ENCODE results near the gene SUFU.

SUFU gene

DNA sequence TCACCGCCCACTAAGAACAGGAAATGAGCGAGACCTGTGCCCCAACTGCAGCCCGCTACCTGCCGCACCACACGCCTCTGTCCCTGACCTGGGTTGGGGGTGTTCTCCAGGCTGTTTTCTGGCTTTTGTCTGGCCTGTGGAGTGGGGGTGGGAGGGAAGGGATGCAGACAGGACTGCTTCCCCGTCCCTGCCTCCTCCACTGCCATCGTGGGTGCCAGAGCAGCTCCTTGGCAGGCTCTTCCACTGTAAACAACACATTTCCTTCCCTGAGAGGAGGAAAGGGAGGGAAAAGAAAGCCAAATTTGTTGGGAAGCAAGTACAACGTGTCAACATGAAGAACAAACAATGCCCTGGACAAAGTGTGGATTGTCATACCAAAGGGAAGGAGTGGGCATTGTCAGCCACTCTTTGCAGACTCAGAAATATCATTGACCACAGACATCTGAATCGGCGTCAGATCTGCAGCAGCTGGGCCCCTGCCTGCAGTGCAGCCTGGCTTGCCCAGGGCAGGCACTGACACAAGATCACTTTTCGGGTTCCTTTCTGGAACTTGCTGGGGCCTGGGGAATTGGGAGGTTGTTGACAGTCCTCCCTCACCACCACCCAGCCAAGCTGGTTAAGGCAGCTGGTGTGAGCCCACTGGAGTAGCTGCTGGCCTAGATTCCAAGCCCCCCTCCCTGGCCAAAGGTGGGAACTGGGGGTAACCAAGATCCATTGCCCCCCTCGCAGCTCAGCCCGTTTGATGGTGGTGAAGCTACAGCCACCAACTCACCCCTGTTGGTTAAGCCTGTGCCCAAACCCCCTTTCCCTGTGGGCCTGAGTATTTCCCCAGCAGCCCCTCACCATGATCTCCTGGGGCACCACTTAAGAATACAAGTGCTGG lies 117.9 kb downstream of the SUFU start:
- no peak for DNase-seq

DNA sequence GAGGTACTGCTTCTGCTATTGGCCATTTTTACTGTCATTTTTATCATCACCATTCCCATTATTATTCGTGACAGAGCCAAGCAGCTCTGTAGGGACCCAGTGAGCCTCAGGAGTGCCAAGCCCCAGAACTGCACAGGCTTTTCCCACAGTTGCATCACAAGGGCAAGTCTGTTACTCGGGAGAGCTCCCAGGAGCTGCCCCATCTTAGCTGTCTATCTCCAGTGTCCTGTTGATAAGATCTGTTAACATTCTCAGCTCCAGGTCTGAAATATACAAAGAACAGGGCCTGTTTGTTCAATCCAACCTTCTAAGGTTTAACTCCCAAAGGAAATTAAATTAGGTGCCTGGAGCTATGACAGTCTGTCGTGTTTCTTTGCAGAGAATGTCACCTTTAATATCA lies 120.3 kb downstream of the SUFU start:
- no peak for DNase-seq

DNA sequence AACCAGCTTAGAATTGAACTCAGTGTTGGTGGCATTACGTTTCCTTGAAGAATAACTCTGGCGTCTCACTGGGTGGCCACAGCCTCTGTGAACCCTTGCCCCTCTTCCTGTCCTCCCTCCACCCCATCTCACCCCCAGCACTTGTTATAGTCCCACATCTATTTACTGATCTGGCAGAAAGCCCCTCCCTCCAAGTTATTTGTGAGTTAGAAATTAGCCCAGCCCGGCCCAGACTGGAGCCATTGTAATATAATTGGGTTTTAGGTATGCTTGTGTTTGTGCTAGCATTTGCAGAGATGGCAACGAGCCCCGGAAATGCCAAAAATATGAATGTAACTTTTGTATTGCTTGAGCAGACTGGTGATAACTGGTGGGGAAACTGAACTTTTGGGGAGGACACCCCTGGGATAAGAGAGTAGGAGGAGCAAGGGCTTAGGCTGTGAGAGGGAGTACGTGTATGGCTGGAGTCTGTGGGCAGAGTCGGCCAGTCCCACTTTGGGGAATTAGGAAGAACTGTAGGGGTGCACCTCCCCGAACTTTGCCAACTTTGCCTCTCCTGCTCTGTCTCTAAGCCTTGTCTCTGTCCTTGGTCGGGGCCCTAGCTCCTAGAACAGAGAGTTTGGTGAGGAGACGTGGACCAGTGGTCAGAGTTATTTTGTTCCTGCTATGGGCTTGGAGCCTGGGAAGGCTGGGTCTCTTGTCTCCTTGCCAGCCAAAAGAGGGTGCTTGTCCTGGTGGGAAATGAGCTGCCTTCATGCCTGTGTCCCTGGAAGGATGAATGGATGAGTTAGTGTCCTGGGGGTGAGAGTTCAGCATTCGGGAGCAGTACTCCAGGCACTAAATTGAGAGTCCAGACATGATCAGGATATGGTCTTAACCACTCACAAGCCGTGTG lies 121.2 kb downstream of the SUFU start:
- DNase-seq = no peak

- no peak for DNase-seq
These were observed 122.4 kb downstream of the SUFU start for GRCh38 chr10:102626026-102626685.

GRCh38 chr10:102627291-102627735 lies 123.5 kb downstream of the SUFU start:
- DNase-seq = peak; percentile 37

GRCh38 chr10:102627736-102628293 lies 124.0 kb downstream of the SUFU start:
- DNase-seq = peak; percentile 49

GRCh38 chr10:102628451-102628911 lies 124.7 kb downstream of the SUFU start:
- DNase-seq = peak; percentile 68

DNA sequence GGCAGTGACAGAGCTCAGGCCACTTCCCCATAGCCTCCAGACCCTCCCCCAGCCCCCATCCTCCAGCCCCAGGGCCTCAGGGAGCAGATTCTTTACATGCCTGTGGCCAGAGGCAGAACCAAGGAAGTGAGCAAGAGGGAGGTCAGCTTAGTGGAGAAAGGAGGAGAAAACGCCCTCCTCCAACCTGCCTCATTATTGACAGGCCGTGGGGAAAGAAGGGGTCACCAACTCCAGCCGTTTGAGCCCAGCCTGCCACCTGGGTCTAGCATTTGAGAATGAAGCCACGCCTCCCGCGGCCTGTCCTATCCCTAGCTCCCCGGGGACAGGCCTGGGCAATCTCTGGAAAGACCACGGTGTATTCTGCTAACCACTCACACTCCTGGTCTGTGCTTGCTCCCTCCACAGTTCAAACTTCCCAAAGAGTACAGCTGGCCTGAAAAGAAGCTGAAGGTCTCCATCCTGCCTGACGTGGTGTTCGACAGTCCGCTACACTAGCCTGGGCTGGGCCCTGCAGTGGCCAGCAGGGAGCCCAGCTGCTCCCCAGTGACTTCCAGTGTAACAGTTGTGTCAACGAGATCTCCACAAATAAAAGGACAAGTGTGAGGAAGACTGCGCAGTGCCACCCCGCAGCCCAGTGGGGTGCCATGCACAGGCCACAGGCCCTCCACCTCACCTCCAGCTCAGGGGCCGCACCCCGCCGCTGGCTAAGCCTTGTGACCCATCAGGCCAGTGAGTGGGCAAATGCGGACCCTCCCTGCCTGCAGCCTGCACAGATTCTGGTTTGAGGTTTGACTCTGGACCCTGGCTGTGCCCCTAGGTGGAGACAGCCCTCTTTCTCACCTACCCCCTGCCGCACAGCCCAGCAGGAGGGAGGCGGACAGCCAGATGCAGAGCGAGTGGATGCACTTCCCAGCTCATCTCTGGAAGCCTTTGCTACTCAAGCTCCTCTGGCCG lies 126.2 kb downstream of the SUFU start:
- DNase-seq = peak; percentile 71

GRCh38 chr10:102630663-102631062 lies 126.9 kb downstream of the SUFU start:
- no peak for DNase-seq

GRCh38 chr10:102631525-102632393 lies 128.0 kb downstream of the SUFU start:
- DNase-seq = no peak

- DNase-seq = peak; percentile 92
These were observed 128.8 kb downstream of the SUFU start for GRCh38 chr10:102632394-102633111.

GRCh38 chr10:102633287-102633686 lies 129.5 kb downstream of the SUFU start:
- peak; percentile 54 for DNase-seq

DNA sequence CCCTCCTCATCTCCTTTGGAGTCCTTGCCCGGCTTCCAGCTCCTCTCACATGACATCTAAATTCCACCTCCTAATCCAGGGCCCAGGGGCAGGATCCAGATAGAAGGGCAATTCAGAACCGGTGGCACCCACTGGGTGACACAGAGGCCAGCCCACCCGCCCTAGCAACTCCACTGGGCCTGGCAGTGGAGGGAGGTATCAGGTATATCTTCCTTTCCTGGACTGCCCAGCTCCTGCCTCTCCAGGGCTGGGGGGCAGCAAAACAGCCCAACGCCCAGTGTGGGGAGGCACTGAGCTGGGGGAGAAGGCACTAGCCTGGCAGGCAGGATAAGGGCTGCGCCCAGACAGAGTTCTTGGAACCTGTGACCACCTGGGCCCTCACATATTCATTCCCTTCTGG lies 130.1 kb downstream of the SUFU start:
- DNase-seq = no peak

DNA sequence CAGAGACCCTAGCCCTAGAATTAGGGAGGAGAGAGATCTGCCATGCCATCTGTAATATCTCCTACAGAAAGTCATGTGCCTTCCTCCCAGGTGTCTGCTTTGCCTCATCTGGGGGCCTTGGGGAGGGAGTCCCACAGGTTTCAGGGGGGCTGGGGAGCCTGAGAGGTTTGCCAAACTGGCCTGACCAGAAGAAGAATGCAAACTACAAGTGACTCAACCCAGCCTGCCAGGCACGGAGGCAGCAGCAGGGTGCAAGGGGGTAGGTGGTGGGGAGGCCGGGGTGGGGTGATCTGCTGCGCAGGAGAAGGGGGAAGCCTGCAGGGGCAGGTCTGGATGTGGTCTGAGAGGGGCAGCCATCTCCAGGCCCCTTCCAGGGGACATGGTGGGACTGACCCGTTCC lies 130.9 kb downstream of the SUFU start:
- DNase-seq = no peak

- DNase-seq = no peak
These were observed 131.6 kb downstream of the SUFU start for GRCh38 chr10:102635377-102635776.

DNA sequence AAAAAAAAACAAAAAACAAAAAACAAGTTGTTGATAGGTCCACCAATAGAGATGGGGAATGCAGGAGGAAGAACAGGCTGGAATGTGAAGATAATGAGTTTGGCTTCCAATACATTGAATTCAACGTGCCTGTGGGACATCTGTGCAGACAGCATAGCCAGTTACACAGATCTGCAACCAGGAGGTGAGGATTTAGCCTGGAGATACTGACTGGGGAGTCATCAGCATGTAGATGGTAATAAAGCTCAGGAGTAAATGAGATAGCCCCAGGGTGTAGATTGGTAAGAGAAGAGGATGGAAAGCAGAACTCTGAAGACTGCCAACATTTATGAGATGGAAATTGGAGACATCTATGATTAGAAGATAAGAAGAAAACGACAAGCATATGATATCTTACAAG lies 135.8 kb downstream of the SUFU start:
- no peak for DNase-seq

- DNase-seq = no peak
These were observed 137.6 kb downstream of the SUFU start for GRCh38 chr10:102641402-102641801.

GRCh38 chr10:102641880-102642735 lies 138.3 kb downstream of the SUFU start:
- DNase-seq = peak; percentile 99
